HepG2 (cell line): ENCODE measurements around the gene MCRIP2. TPM values are rescaled to one million over a fixed set of nuclear protein-coding genes. Genes with fewer than 3 reads are reported as not detected.

Experiments used
- DBP ChIP-seq: sonication (generic); formaldehyde crosslinking; IDR thresholded peaks from 2 replicates; pipeline ENCODE4 v1.4.0; 2020; ENCODE audit warnings: missing genetic modification reagents; ENCODE audit errors: not compliant biosample characterization
- HOXA5 ChIP-seq: sonication (generic); formaldehyde crosslinking; IDR thresholded peaks from 2 replicates; pipeline ENCODE4 v1.4.0; 2020; ENCODE audit warnings: missing genetic modification reagents
- SIN3B ChIP-seq: fragments of 150-350 bp; IDR thresholded peaks from 2 replicates; pipeline ENCODE4 v1.6.1; 2014; ENCODE audit warnings: low read length
- SMARCC2 ChIP-seq: fragments of 450-650 bp; IDR thresholded peaks from 2 replicates; pipeline ENCODE4 v1.6.1; 2017; ENCODE audit warnings: antibody characterized with exemption, mild to moderate bottlenecking
- U2AF2 ChIP-seq: fragments of 200-400 bp; formaldehyde crosslinking; IDR thresholded peaks from 2 replicates; pipeline ENCODE4 v1.6.1; 2017; ENCODE audit warnings: low read depth, mild to moderate bottlenecking, low read length
- YY1 ChIP-seq: IDR thresholded peaks from 2 replicates; pipeline ENCODE4 v1.6.1; 2011; ENCODE audit warnings: low read length, low read depth, moderate library complexity, mild to moderate bottlenecking; ENCODE audit not compliant: insufficient read depth, insufficient replicate concordance
- ZFY ChIP-seq: sonication (generic); formaldehyde crosslinking; IDR thresholded peaks from 2 replicates; pipeline ENCODE4 v1.4.0; 2020; ENCODE audit warnings: missing genetic modification reagents
- ZFYVE20 ChIP-seq: sonication (generic); formaldehyde crosslinking; IDR thresholded peaks from 2 replicates; pipeline ENCODE4 v1.8.0; 2023; ENCODE audit warnings: low read depth, mild to moderate bottlenecking, moderate library complexity, missing genetic modification reagents, borderline replicate concordance
- ZNF563 ChIP-seq: sonication (generic); formaldehyde crosslinking; IDR thresholded peaks from 2 replicates; pipeline ENCODE4 v1.8.0; 2022; ENCODE audit warnings: mild to moderate bottlenecking, moderate library complexity, missing genetic modification reagents
- ZNF572 ChIP-seq: sonication (generic); formaldehyde crosslinking; IDR thresholded peaks from 2 replicates; pipeline ENCODE4 v1.5.1; 2020; ENCODE audit warnings: mild to moderate bottlenecking, missing genetic modification reagents
- polyA plus RNA-seq, 8 experiments: library from polyadenylated mRNA; depleted of rRNA in 3 of 8; stranded (reverse) in 7 of 8; unstranded in 1 of 8; fragments of >200 nt; fragmentation: Illumina TruSeq in 4 of 8; extraction: Trizol in 4 of 8; gene quantifications; 2 replicates each; pipeline versions ENCODE4 v1.2.1 to v1.2.3, GENCODE V29; 2011 to 2016; ENCODE audit warnings: low read depth in 4 of 8, missing spikeins in 1 of 8, mixed read lengths in 1 of 8; ENCODE audit not compliant: insufficient read depth in 1 of 8
- total RNA-seq, 5 experiments: library from RNA; depleted of rRNA; stranded (reverse); fragments of >200 nt; fragmentation: Illumina TruSeq; extraction: Trizol; gene quantifications; 2 replicates each; pipeline ENCODE4 v1.2.3, GENCODE V29; 2016; ENCODE audit warnings: low read depth in 1 of 5
- TF ChIP-seq, protein P1 (sequence below): sonication (generic); formaldehyde crosslinking; IDR thresholded peaks from one replicate; pipeline ENCODE4 v1.5.1; 2020; ENCODE audit warnings: mild to moderate bottlenecking, missing genetic modification reagents; ENCODE audit errors: not compliant biosample characterization
- TF ChIP-seq, protein P2 (sequence below): sonication (generic); formaldehyde crosslinking; IDR thresholded peaks from 2 replicates; pipeline ENCODE4 v1.5.1; 2020; ENCODE audit warnings: mild to moderate bottlenecking, missing genetic modification reagents, moderate library complexity
- TF ChIP-seq, protein P3 (sequence below): sonication (generic); formaldehyde crosslinking; IDR thresholded peaks from 2 replicates; pipeline ENCODE4 v1.4.0; 2020; ENCODE audit warnings: missing genetic modification reagents

MCRIP2 gene
- total and polyA plus RNA-seq, 2 of the 13 experiments (the other 11 are each of a cell fraction or from before 2014, with no cell fraction given): 39.6 to 76.7 TPM

GRCh38 chr16:642189-643049, 791 bp downstream of the MCRIP2 start (continued):
- TF ChIP-seq SIN3B: no peak
- TF ChIP-seq, protein P1, sequence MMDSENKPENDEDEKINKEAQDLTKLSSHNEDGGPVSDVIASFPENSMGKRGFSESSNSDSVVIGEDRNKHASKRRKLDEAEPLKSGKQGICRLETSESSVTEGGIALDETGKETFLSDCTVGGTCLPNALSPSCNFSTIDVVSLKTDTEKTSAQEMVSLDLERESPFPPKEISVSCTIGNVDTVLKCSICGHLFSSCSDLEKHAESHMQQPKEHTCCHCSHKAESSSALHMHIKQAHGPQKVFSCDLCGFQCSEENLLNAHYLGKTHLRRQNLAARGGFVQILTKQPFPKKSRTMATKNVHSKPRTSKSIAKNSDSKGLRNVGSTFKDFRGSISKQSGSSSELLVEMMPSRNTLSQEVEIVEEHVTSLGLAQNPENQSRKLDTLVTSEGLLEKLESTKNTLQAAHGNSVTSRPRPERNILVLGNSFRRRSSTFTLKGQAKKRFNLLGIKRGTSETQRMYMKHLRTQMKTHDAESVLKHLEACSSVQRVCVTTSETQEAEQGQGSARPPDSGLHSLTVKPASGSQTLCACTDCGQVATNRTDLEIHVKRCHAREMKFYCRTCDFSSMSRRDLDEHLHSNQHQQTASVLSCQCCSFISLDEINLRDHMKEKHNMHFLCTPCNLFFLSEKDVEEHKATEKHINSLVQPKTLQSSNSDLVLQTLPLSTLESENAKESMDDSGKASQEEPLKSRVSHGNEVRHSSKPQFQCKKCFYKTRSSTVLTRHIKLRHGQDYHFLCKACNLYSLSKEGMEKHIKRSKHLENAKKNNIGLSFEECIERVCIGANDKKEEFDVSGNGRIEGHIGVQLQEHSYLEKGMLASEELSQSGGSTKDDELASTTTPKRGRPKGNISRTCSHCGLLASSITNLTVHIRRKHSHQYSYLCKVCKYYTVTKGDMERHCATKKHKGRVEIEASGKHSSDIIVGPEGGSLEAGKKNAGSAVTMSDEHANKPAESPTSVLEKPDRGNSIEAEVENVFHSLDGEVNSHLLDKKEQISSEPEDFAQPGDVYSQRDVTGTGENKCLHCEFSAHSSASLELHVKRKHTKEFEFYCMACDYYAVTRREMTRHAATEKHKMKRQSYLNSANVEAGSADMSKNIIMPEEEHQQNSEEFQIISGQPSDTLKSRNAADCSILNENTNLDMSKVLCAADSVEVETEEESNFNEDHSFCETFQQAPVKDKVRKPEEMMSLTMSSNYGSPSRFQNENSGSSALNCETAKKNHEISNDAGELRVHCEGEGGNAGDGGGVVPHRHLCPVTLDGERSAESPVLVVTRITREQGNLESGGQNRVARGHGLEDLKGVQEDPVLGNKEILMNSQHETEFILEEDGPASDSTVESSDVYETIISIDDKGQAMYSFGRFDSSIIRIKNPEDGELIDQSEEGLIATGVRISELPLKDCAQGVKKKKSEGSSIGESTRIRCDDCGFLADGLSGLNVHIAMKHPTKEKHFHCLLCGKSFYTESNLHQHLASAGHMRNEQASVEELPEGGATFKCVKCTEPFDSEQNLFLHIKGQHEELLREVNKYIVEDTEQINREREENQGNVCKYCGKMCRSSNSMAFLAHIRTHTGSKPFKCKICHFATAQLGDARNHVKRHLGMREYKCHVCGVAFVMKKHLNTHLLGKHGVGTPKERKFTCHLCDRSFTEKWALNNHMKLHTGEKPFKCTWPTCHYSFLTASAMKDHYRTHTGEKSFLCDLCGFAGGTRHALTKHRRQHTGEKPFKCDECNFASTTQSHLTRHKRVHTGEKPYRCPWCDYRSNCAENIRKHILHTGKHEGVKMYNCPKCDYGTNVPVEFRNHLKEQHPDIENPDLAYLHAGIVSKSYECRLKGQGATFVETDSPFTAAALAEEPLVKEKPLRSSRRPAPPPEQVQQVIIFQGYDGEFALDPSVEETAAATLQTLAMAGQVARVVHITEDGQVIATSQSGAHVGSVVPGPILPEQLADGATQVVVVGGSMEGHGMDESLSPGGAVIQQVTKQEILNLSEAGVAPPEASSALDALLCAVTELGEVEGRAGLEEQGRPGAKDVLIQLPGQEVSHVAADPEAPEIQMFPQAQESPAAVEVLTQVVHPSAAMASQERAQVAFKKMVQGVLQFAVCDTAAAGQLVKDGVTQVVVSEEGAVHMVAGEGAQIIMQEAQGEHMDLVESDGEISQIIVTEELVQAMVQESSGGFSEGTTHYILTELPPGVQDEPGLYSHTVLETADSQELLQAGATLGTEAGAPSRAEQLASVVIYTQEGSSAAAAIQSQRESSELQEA: peak; percentile 62
- TF ChIP-seq, protein P2, sequence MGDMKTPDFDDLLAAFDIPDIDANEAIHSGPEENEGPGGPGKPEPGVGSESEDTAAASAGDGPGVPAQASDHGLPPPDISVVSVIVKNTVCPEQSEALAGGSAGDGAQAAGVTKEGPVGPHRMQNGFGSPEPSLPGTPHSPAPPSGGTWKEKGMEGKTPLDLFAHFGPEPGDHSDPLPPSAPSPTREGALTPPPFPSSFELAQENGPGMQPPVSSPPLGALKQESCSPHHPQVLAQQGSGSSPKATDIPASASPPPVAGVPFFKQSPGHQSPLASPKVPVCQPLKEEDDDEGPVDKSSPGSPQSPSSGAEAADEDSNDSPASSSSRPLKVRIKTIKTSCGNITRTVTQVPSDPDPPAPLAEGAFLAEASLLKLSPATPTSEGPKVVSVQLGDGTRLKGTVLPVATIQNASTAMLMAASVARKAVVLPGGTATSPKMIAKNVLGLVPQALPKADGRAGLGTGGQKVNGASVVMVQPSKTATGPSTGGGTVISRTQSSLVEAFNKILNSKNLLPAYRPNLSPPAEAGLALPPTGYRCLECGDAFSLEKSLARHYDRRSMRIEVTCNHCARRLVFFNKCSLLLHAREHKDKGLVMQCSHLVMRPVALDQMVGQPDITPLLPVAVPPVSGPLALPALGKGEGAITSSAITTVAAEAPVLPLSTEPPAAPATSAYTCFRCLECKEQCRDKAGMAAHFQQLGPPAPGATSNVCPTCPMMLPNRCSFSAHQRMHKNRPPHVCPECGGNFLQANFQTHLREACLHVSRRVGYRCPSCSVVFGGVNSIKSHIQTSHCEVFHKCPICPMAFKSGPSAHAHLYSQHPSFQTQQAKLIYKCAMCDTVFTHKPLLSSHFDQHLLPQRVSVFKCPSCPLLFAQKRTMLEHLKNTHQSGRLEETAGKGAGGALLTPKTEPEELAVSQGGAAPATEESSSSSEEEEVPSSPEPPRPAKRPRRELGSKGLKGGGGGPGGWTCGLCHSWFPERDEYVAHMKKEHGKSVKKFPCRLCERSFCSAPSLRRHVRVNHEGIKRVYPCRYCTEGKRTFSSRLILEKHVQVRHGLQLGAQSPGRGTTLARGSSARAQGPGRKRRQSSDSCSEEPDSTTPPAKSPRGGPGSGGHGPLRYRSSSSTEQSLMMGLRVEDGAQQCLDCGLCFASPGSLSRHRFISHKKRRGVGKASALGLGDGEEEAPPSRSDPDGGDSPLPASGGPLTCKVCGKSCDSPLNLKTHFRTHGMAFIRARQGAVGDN (CRISPR knock-in tag): peak; percentile 70
- no peak for TF ChIP-seq ZFYVE20 (CRISPR knock-in tag)
- TF ChIP-seq U2AF2: no peak
- no peak for TF ChIP-seq ZNF572 (CRISPR knock-in tag)
- peak; percentile 70; the same call in 1 of the 2 replicates for TF ChIP-seq ZNF563 (CRISPR knock-in tag)
- TF ChIP-seq ZFY (CRISPR knock-in tag): peak; percentile 76
- TF ChIP-seq, protein P3, sequence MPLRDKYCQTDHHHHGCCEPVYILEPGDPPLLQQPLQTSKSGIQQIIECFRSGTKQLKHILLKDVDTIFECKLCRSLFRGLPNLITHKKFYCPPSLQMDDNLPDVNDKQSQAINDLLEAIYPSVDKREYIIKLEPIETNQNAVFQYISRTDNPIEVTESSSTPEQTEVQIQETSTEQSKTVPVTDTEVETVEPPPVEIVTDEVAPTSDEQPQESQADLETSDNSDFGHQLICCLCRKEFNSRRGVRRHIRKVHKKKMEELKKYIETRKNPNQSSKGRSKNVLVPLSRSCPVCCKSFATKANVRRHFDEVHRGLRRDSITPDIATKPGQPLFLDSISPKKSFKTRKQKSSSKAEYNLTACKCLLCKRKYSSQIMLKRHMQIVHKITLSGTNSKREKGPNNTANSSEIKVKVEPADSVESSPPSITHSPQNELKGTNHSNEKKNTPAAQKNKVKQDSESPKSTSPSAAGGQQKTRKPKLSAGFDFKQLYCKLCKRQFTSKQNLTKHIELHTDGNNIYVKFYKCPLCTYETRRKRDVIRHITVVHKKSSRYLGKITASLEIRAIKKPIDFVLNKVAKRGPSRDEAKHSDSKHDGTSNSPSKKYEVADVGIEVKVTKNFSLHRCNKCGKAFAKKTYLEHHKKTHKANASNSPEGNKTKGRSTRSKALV (CRISPR knock-in tag): peak; percentile 32; the same call in 1 of the 2 replicates
- no peak for TF ChIP-seq HOXA5 (CRISPR knock-in tag)
- no peak for TF ChIP-seq YY1
- TF ChIP-seq DBP (CRISPR knock-in tag): peak; percentile 20
- TF ChIP-seq SMARCC2: no peak
